HG02884 (cell line): Measurements from ENCODE around the gene PEX7.
"Not testable (repeated sequence)": the region's sequence is repeated elsewhere in the genome, so short reads cannot be mapped to it uniquely, and the experiment has no call there.

Source experiments
- ATAC-seq: cut with Tn5 transposase; IDR thresholded peaks from one replicate; pipeline ENCODE4 v1.9.1; 2021; ENCODE audit warnings: mild to moderate bottlenecking, moderate library complexity; ENCODE audit not compliant: unreplicated experiment

The PEX7 gene

GRCh38 chr6:136949957-136950356 is 127.6 kb downstream of the PEX7 start:
- not testable (repeated sequence) for ATAC-seq

GRCh38 chr6:136950436-136951126 is 128.2 kb downstream of the PEX7 start:
- no peak for ATAC-seq

- ATAC-seq, result no peak
Observed at GRCh38 chr6:136952714-136953260, 130.4 kb downstream of the PEX7 start.

GRCh38 chr6:136955123-136955522 is 132.7 kb downstream of the PEX7 start:
- ATAC-seq, result no peak

- ATAC-seq, result no peak
Observed at GRCh38 chr6:136956590-136957544, 134.5 kb downstream of the PEX7 start.

GRCh38 chr6:136958168-136958567 is 135.8 kb downstream of the PEX7 start:
- ATAC-seq, result no peak

- ATAC-seq, result no peak
Observed at GRCh38 chr6:136959471-136959891, 137.1 kb downstream of the PEX7 start.

- not testable (repeated sequence) for ATAC-seq
Observed at GRCh38 chr6:136959935-136960334, 137.5 kb downstream of the PEX7 start.

GRCh38 chr6:136960781-136961180 is 138.4 kb downstream of the PEX7 start:
- no peak for ATAC-seq

GRCh38 chr6:136961848-136962247 is 139.5 kb downstream of the PEX7 start:
- no peak for ATAC-seq

GRCh38 chr6:136962661-136963060 is 140.3 kb downstream of the PEX7 start:
- ATAC-seq, result no peak

GRCh38 chr6:136963259-136963658 is 140.9 kb downstream of the PEX7 start:
- ATAC-seq, result no peak
